Heart left ventricle (tissue), 16 donors: ENCODE measurements around the gene SHROOM3. TPM values are rescaled to one million over a fixed set of nuclear protein-coding genes. Genes with fewer than 3 reads are reported as not detected.

ENCODE experiments used
- ATAC-seq, 4 donors: fragments of 200-7000 bp; cut with Tn5 transposase; one replicate each; pipeline ENCODE4 v1.9.1; 2020 to 2022; ENCODE audit warnings: moderate library complexity in 4 of 4, mild to moderate bottlenecking in 3 of 4, moderate number of reproducible peaks in 1 of 4
- DNase-seq, 5 donors: peaks; one replicate each; pipeline ENCODE4 v3.0.0-alpha.2; 2020
- H3K27ac ChIP-seq, 12 donors: fragments of 200-600 bp; sonication (generic) in 4 of 12; one replicate each; pipeline versions ENCODE4 v1.5.0 to v1.8.0; 2016 to 2022; ENCODE audit warnings: mild to moderate bottlenecking in 2 of 12
- H3K27me3 ChIP-seq, 9 donors: fragments of 200-600 bp; sonication (generic) in 2 of 9; one replicate each; pipeline versions ENCODE4 v1.5.1 to v1.8.0; 2016 to 2022; ENCODE audit warnings: mild to moderate bottlenecking in 3 of 9
- H3K36me3 ChIP-seq, 9 donors: fragments of 200-600 bp; sonication (generic) in 2 of 9; one replicate each; pipeline versions ENCODE4 v1.5.0 to v1.8.0; 2018 to 2022; ENCODE audit warnings: mild to moderate bottlenecking in 2 of 9
- H3K4me1 ChIP-seq, 12 donors: fragments of 200-600 bp; sonication (generic) in 4 of 12; one replicate each; pipeline versions ENCODE4 v1.5.0 to v1.8.0; 2016 to 2022; ENCODE audit warnings: mild to moderate bottlenecking in 3 of 12
- H3K4me3 ChIP-seq, 12 donors: fragments of 200-600 bp; sonication (generic) in 4 of 12; one replicate each; pipeline versions ENCODE4 v1.5.0 to v1.8.0; 2017 to 2022; ENCODE audit warnings: mild to moderate bottlenecking in 9 of 12, moderate library complexity in 4 of 12
- H3K9me3 ChIP-seq, 12 donors: fragments of 200-600 bp; sonication (generic) in 4 of 12; one replicate each; pipeline versions ENCODE4 v1.5.0 to v1.8.0; 2016 to 2022; ENCODE audit warnings: mild to moderate bottlenecking in 1 of 12
- POLR2A ChIP-seq, 2 donors: fragments of 450-650 bp; IDR thresholded peaks; one replicate each; pipeline ENCODE4 v1.6.1; 2017; ENCODE audit warnings: antibody characterized with exemption in 2 of 2, mild to moderate bottlenecking in 2 of 2, moderate library complexity in 2 of 2
- WGBS, 4 donors: extraction: QIAGEN DNeasy Blood & Tissue Kit in 2 of 4; methylation state at CpG; one replicate each; pipeline versions ENCODE4 v1.1.5 to v1.1.7; 2013 to 2018; 5-methylcytosine and 5-hydroxymethylcytosine counted together
- intact Hi-C, 10 donors: fragments of 100-400 bp; cut with DNase I; formaldehyde crosslinking; loops; one replicate each; pipeline versions ENCODE4 v1.11.1 to v1.14.2; 2022
- polyA plus RNA-seq, 2 donors: library from polyadenylated mRNA; stranded (reverse); fragments of 200-250 nt; gene quantifications; one replicate each; pipeline ENCODE4 v1.2.3, GENCODE V29; 2013
- total RNA-seq, 9 donors: library from RNA; depleted of rRNA in 2 of 9; stranded (reverse); fragments of >200 nt in 2 of 9; fragmentation: NEBNext Ultra II Directional in 3 of 9; extraction: Animal tissue kit (Norgen Biotek cat#: 25700) in 3 of 9; gene quantifications; one replicate each; pipeline versions ENCODE4 v1.1.0 to v1.2.4, GENCODE V29; 2016 to 2023
- TF ChIP-seq, protein P1 (sequence below), 12 donors: fragments of 200-600 bp; sonication (generic) in 4 of 12; IDR thresholded peaks; one replicate each; pipeline versions ENCODE4 v1.5.0 to v1.8.0; 2018 to 2022; ENCODE audit warnings: antibody characterized with exemption in 12 of 12, mild to moderate bottlenecking in 5 of 12
- donor health status: ischemic (EF 13 %, LVEDD 7.1; RV severe dilation, severe dysfunction).
- donor health status: healthy with polysubstance abuse.
- donor health status: DM: no; HTN: yes; CAD: no.
- donor health status: DM: no; HTN: no; CAD: no.
- donor health status: ischemic (EF 25% LVEDD 6.9; RV normal size, moderate dysfunction).
- donor health status: ischemic (EF 25% LVEDD 5.7; RV mildly dilated, moderate dysfunction).
- donor health status: healthy.
- donor health status: DM: yes; HTN: yes; CAD: no.
- donor health status: ischemic (EF 35%, LVEDD 5.7; RV mildly dilated, moderate dysfunction).
- donor health status: nonischemic (EF 11% LVEDD 7.7; RV severe dilation, severe dysfunction).
- donor health status: DM: yes; HTN: yes; CAD: no.
- donor health status: PGD.
- donor health status: ischemic (EF 29% LVEDD 5.4; RV normal size, mild dysfunction).
- donor health status: nonischemic (EF 23%, LVEDD 6.1; RV moderate dilation, normal function).

Gene SHROOM3
- total and polyA plus RNA-seq, 11 donors = 4.6 to 38.5 (median 20.3) TPM

DNA sequence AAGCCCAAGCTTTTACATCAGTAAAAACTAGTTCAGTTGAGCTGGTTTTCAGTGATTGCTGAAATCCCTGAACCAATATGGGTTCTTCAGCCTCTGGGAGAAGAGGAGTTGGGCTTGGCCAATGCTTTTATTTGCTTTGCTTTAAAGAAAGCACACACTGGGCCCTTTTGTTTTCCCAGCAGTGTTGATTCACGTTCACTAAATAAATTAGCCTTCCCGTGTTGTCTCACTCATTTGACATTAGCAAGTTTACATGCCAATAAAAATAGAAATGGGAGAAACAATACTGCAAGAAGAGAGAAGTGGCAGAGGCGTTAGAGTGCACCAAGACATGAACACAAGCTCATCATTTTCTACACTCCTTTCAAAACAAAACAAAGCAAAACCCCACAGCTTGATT lies 136.2 kb downstream of the SHROOM3 start:
- H3K4me1 ChIP-seq = peaks cover 0 to 19% (median 0%) of the 10 kb centered on the region in 12 donors
- H3K27me3 ChIP-seq = no peaks in the 10 kb centered on the region
- no peak for TF ChIP-seq POLR2A (IDR thresholded peaks at IDR 0.05)
- TF ChIP-seq, protein P1, sequence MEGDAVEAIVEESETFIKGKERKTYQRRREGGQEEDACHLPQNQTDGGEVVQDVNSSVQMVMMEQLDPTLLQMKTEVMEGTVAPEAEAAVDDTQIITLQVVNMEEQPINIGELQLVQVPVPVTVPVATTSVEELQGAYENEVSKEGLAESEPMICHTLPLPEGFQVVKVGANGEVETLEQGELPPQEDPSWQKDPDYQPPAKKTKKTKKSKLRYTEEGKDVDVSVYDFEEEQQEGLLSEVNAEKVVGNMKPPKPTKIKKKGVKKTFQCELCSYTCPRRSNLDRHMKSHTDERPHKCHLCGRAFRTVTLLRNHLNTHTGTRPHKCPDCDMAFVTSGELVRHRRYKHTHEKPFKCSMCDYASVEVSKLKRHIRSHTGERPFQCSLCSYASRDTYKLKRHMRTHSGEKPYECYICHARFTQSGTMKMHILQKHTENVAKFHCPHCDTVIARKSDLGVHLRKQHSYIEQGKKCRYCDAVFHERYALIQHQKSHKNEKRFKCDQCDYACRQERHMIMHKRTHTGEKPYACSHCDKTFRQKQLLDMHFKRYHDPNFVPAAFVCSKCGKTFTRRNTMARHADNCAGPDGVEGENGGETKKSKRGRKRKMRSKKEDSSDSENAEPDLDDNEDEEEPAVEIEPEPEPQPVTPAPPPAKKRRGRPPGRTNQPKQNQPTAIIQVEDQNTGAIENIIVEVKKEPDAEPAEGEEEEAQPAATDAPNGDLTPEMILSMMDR (IDR thresholded peaks at IDR 0.05) = no peak
- H3K4me3 ChIP-seq = no peak overlapping the region
- no peak for DNase-seq
- no peaks in the 10 kb centered on the region for H3K36me3 ChIP-seq
- no peak for ATAC-seq
- H3K27ac ChIP-seq = no peak overlapping the region
- H3K9me3 ChIP-seq = no peaks in the 10 kb centered on the region
- 44 to 63% (median 57%) methylated on average over 3 of the region's 3 CpGs for WGBS, 4 donors
- intact Hi-C loops = loop anchor here in 1 of 10 donors (5.0 kb wide), 1 partner anchor 39 kb away; no protein-coding TSS in a partner anchor

GRCh38 chr4:76572224-76572623 lies 137.2 kb downstream of the SHROOM3 start:
- ATAC-seq (peak in 3 of 4 donors; percentile 27 to 68 (median 48)), DNase-seq (no peak)
- Histone ChIP-seq H3K36me3 (no peaks in the 10 kb centered on the region), H3K4me1 (peaks cover 0 to 19% (median 0%) of the 10 kb centered on the region in 12 donors), H3K27me3 (no peaks in the 10 kb centered on the region), H3K4me3 (no peak overlapping the region), H3K27ac (no peak overlapping the region), H3K9me3 (no peaks in the 10 kb centered on the region)
- TF ChIP-seq, protein P1 (IDR thresholded peaks at IDR 0.05) = no peak
- no peak for TF ChIP-seq POLR2A (IDR thresholded peaks at IDR 0.05)
- 42 to 60% (median 57%) methylated on average over 2 of the region's 2 CpGs for WGBS, 4 donors
- intact Hi-C loops = loop anchor here in 1 of 10 donors (5.0 kb wide), 1 partner anchor 40 kb away; no protein-coding TSS in a partner anchor

GRCh38 chr4:76576824-76577223 lies 141.8 kb downstream of the SHROOM3 start:
- WGBS, 4 donors = 89 to 97% (median 93%) methylated on average over 4 of the region's 4 CpGs
- H3K4me3 ChIP-seq = no peak overlapping the region
- DNase-seq = no peak
- no peak for ATAC-seq
- no peak for TF ChIP-seq POLR2A (IDR thresholded peaks at IDR 0.05)
- TF ChIP-seq, protein P1 (IDR thresholded peaks at IDR 0.05) = no peak
- no peak overlapping the region for H3K27ac ChIP-seq
- H3K4me1 ChIP-seq = peaks cover 0 to 10% (median 0%) of the 10 kb centered on the region in 12 donors
- H3K36me3 ChIP-seq = no peaks in the 10 kb centered on the region
- H3K27me3 ChIP-seq = no peaks in the 10 kb centered on the region
- no peaks in the 10 kb centered on the region for H3K9me3 ChIP-seq
- intact Hi-C loops = no loop called here

DNA sequence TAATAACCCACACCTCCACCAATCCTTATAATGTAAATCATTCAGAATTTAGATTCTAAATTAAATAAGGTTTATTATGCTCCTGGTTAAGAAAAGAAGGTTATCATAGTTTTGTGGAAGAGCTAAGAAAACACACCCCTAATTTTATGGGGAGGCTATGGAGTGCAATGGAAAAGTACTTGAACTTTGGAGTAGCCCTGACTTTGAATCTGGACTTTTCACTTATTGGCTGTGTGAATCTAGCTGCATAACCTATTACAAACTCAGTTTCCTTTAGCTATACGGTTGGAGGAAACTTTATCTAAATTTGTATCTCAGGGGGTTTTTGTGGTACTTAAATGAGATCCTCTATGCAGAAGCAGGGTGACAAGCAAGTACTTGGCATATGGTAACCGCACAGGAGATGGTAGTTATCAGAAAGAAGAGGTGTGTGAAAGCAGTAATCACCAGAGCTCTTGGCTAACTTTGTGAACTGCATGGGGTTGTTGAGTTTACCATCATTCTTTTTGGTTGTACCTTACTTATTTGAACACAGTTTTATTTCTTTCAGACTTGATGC lies 143.1 kb downstream of the SHROOM3 start:
- Histone ChIP-seq H3K36me3 (no peaks in the 10 kb centered on the region), H3K4me3 (no peak overlapping the region), H3K4me1 (no peaks in the 10 kb centered on the region), H3K9me3 (no peaks in the 10 kb centered on the region), H3K27me3 (no peaks in the 10 kb centered on the region), H3K27ac (no peak overlapping the region)
- DNase-seq = no peak
- no peak for ATAC-seq
- TF ChIP-seq, protein P1 (IDR thresholded peaks at IDR 0.05) = no peak
- no peak for TF ChIP-seq POLR2A (IDR thresholded peaks at IDR 0.05)
- 61 to 67% (median 63%) methylated on average over 2 of the region's 2 CpGs for WGBS, 4 donors
- intact Hi-C loops = no loop called here
